H9 (cell line): ENCODE data around the gene KRTAP9-8. TPM values are rescaled to one million over a fixed set of nuclear protein-coding genes. Genes with fewer than 3 reads are reported as not detected.

Source experiments
- DNase-seq: peaks from one replicate; pipeline ENCODE4 v3.0.0-alpha.2; 2017
- H2AFZ ChIP-seq: one replicate; pipeline ENCODE4 v1.6.1; 2013; ENCODE audit warnings: mild to moderate bottlenecking, low read length, control low read depth, moderate library complexity
- H2AK5ac ChIP-seq: 2 replicates; pipeline ENCODE4 v1.6.1; 2013; ENCODE audit warnings: low read length, control low read depth, mixed read lengths; ENCODE audit not compliant: insufficient read length
- H2BK120ac ChIP-seq: one replicate; pipeline ENCODE4 v1.6.1; 2013; ENCODE audit warnings: low read depth, mild to moderate bottlenecking, low read length, control low read depth, inconsistent platforms; ENCODE audit not compliant: poor library complexity, severe bottlenecking
- H2BK12ac ChIP-seq: 2 replicates; pipeline ENCODE4 v1.6.1; 2013; ENCODE audit warnings: low read length, control low read depth, mixed read lengths, low read depth; ENCODE audit not compliant: insufficient read length
- H2BK15ac ChIP-seq: 2 replicates; pipeline ENCODE4 v1.6.1; 2013; ENCODE audit warnings: low read depth, low read length, control low read depth
- H2BK20ac ChIP-seq: one replicate; pipeline ENCODE4 v1.6.1; 2013; ENCODE audit warnings: low read depth, mild to moderate bottlenecking, low read length, control low read depth, inconsistent platforms; ENCODE audit not compliant: poor library complexity, severe bottlenecking
- H2BK5ac ChIP-seq: 2 replicates; pipeline ENCODE4 v1.6.1; 2013; ENCODE audit warnings: low read length, control low read depth, mixed read lengths; ENCODE audit not compliant: insufficient read length
- H3K14ac ChIP-seq: 2 replicates; pipeline ENCODE4 v1.6.1; 2013; ENCODE audit warnings: low read length, control low read depth; ENCODE audit not compliant: insufficient read depth
- H3K18ac ChIP-seq: 2 replicates; pipeline ENCODE4 v1.6.1; 2013; ENCODE audit warnings: low read depth, mild to moderate bottlenecking, mixed read lengths, low read length, control low read depth; ENCODE audit not compliant: insufficient read length
- H3K23ac ChIP-seq: 2 replicates; pipeline ENCODE4 v1.6.1; 2013; ENCODE audit warnings: low read length, control low read depth, mixed read lengths, low read depth; ENCODE audit not compliant: insufficient read length
- H3K23me2 ChIP-seq: 2 replicates; pipeline ENCODE4 v1.6.1; 2013; ENCODE audit warnings: low read depth, mild to moderate bottlenecking, mixed read lengths, low read length, control low read depth; ENCODE audit not compliant: insufficient read length, poor library complexity, severe bottlenecking
- H3K27ac ChIP-seq: 2 replicates; pipeline ENCODE4 v1.5.1; 2013; ENCODE audit warnings: low read length, control low read depth, mixed read lengths, low read depth; ENCODE audit not compliant: insufficient read length
- H3K27me3 ChIP-seq: 2 replicates; pipeline ENCODE4 v1.6.1; 2013; ENCODE audit warnings: low read length, control low read depth, inconsistent platforms; ENCODE audit not compliant: insufficient read depth
- H3K4ac ChIP-seq: 2 replicates; pipeline ENCODE4 v1.6.1; 2013; ENCODE audit warnings: low read depth, mild to moderate bottlenecking, control low read depth, inconsistent platforms, low read length, moderate library complexity
- H3K4me1 ChIP-seq: 2 replicates; pipeline ENCODE4 v1.6.1; 2013; ENCODE audit warnings: low read length, control low read depth, inconsistent platforms; ENCODE audit not compliant: insufficient read depth
- H3K4me2 ChIP-seq: 2 replicates; pipeline ENCODE4 v1.6.1; 2013; ENCODE audit warnings: low read length, control low read depth, mixed read lengths; ENCODE audit not compliant: insufficient read length, insufficient read depth
- H3K56ac ChIP-seq: 2 replicates; pipeline ENCODE4 v1.6.1; 2013; ENCODE audit warnings: low read depth, mild to moderate bottlenecking, mixed read lengths, low read length, control low read depth; ENCODE audit not compliant: insufficient read length
- H3K79me1 ChIP-seq: 2 replicates; pipeline ENCODE4 v1.6.1; 2013; ENCODE audit warnings: low read depth, mild to moderate bottlenecking, moderate library complexity, low read length, control low read depth, inconsistent platforms; ENCODE audit not compliant: insufficient read depth, poor library complexity, severe bottlenecking
- H3K79me2 ChIP-seq: 2 replicates; pipeline ENCODE4 v1.6.1; 2013; ENCODE audit warnings: low read length, control low read depth, inconsistent platforms; ENCODE audit not compliant: insufficient read depth
- H3K9ac ChIP-seq: 2 replicates; pipeline ENCODE4 v1.6.1; 2013; ENCODE audit warnings: low read length, control low read depth, mixed read lengths; ENCODE audit not compliant: insufficient read length; ENCODE audit errors: extremely low read depth
- H3K9me3 ChIP-seq: one replicate; pipeline ENCODE4 v1.6.1; 2013; ENCODE audit warnings: low read depth, low read length, inconsistent platforms; ENCODE audit not compliant: control insufficient read depth
- H3T11ph ChIP-seq: one replicate; pipeline ENCODE4 v1.6.1; 2013; ENCODE audit warnings: mild to moderate bottlenecking, low read length, control low read depth, inconsistent platforms
- H4K20me1 ChIP-seq: one replicate; pipeline ENCODE4 v1.6.1; 2013; ENCODE audit not compliant: control insufficient read depth, insufficient read length, insufficient read depth
- H4K5ac ChIP-seq: 2 replicates; pipeline ENCODE4 v1.6.1; 2013; ENCODE audit warnings: low read depth, mild to moderate bottlenecking, mixed read lengths, low read length, control low read depth; ENCODE audit not compliant: insufficient read length
- H4K8ac ChIP-seq: replicated peaks from 2 replicates; pipeline ENCODE4 v1.6.1; 2013; ENCODE audit warnings: low read length, control low read depth, mixed read lengths, low read depth; ENCODE audit not compliant: insufficient read length
- H4K91ac ChIP-seq: 2 replicates; pipeline ENCODE4 v1.6.1; 2013; ENCODE audit warnings: low read depth, mild to moderate bottlenecking, moderate library complexity, mixed read lengths, low read length, control low read depth; ENCODE audit not compliant: insufficient read length
- H3K27ac Mint-ChIP-seq, 3 experiments: 2 replicates in 2 of 3; 3 replicates in 1 of 3; pipeline ENCODE4 v1.8.0; 2020 to 2021; ENCODE audit warnings: mixed read lengths in 3 of 3, mild to moderate bottlenecking in 1 of 3, moderate library complexity in 1 of 3
- H3K27me3 Mint-ChIP-seq: 2 replicates; pipeline ENCODE4 v1.8.0; 2021; ENCODE audit warnings: low read depth, mild to moderate bottlenecking, moderate library complexity, mixed read lengths
- H3K36me3 Mint-ChIP-seq, 3 experiments: 2 replicates in 2 of 3; 3 replicates in 1 of 3; pipeline ENCODE4 v1.8.0; 2020 to 2021; ENCODE audit warnings: low read depth in 3 of 3, mixed read lengths in 3 of 3; ENCODE audit not compliant: insufficient read depth in 1 of 3
- H3K4me1 Mint-ChIP-seq, 2 experiments: 2 replicates each; pipeline ENCODE4 v1.8.0; 2020; ENCODE audit warnings: mixed read lengths in 2 of 2
- H3K4me3 Mint-ChIP-seq, 2 experiments: 2 replicates in 1 of 2; 3 replicates in 1 of 2; pipeline ENCODE4 v1.8.0; 2020 to 2021; ENCODE audit warnings: mild to moderate bottlenecking in 2 of 2, mixed read lengths in 2 of 2, moderate library complexity in 1 of 2
- H3K9me3 Mint-ChIP-seq, 2 experiments: 2 replicates in 1 of 2; 3 replicates in 1 of 2; pipeline ENCODE4 v1.8.0; 2020; ENCODE audit warnings: mild to moderate bottlenecking in 2 of 2, mixed read lengths in 2 of 2, moderate library complexity in 1 of 2
- WGBS: extraction: QIAGEN DNeasy Blood & Tissue Kit; methylation state at CpG from one replicate; pipeline ENCODE4 v1.1.7; 2013; ENCODE audit warnings: missing lambda C conversion rate, low lambda C conversion rate, mixed read lengths; ENCODE audit not compliant: insufficient read length; ENCODE audit errors: extremely low coverage; 5-methylcytosine and 5-hydroxymethylcytosine counted together
- total RNA-seq: library from RNA; stranded (reverse); gene quantifications from 2 replicates; pipeline ENCODE4 v1.2.1, GENCODE V29; 2021
- TF ChIP-seq, protein P1 (sequence below): fragments of 200-600 bp; sonication (generic); conservative IDR thresholded peaks from 3 replicates; pipeline ENCODE4 v1.8.0; 2021; ENCODE audit warnings: antibody characterized with exemption, mild to moderate bottlenecking

The KRTAP9-8 gene
- total RNA-seq, 1 experiment from 2014 or later = not detected

DNA sequence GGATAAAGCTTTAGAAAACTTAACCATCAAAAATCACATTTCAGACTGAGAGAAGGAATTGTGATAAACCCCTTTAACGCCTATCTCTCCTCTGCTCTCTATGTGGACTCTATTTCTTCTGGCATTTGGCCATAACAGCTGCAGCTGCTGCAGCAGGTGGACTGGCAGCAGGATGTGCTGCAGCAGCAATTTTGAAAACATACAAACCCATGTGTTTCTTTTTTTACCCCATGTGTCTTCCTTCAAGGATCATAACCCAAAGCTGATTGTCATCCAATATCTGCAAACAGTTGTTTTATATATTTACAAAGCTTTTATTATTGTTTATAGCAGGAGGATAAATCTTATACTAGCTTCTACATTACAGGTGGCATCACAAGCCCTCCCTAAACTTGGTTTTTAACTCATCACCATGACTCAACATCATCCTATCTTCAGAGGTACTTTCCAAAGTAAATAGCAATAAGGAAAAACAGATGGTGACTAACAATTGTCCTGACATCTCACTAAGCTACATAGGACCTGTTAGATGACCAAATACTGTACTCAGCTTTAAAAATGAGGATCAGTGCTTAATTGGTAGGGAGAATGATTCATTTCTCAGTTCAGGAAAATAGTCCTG lies 25.8 kb upstream of the KRTAP9-8 start:
- peaks cover 0 to 13% (median 0%) of the 10 kb centered on the region in 3 experiments; a peak in 4 of 7 replicates for H3K36me3 Mint-ChIP-seq
- no peak overlapping the region for H3K18ac ChIP-seq
- H3K23me2 ChIP-seq = no peaks in the 10 kb centered on the region
- no peak overlapping the region for H2AK5ac ChIP-seq
- no peak overlapping the region for H3K4ac ChIP-seq
- no peak overlapping the region for H4K8ac ChIP-seq
- H3K27me3 ChIP-seq = no peaks in the 10 kb centered on the region
- no peak overlapping the region for H2BK15ac ChIP-seq
- no peak overlapping the region for H3K9ac ChIP-seq
- H2BK5ac ChIP-seq = no peak overlapping the region
- H3K79me2 ChIP-seq = no peaks in the 10 kb centered on the region
- no peak overlapping the region for H3K4me2 ChIP-seq
- no peak overlapping the region for H3K23ac ChIP-seq
- H3K27ac Mint-ChIP-seq = no peak overlapping the region
- H3K4me3 Mint-ChIP-seq = no peak overlapping the region
- H3T11ph ChIP-seq = no peak overlapping the region
- WGBS = no CpG with 5 or more reads among the region's 1 CpG
- no peak overlapping the region for H3K56ac ChIP-seq
- H3K27me3 Mint-ChIP-seq = peaks cover under 1% of the 10 kb centered on the region; the same call in 1 of the 2 replicates
- TF ChIP-seq, protein P1, sequence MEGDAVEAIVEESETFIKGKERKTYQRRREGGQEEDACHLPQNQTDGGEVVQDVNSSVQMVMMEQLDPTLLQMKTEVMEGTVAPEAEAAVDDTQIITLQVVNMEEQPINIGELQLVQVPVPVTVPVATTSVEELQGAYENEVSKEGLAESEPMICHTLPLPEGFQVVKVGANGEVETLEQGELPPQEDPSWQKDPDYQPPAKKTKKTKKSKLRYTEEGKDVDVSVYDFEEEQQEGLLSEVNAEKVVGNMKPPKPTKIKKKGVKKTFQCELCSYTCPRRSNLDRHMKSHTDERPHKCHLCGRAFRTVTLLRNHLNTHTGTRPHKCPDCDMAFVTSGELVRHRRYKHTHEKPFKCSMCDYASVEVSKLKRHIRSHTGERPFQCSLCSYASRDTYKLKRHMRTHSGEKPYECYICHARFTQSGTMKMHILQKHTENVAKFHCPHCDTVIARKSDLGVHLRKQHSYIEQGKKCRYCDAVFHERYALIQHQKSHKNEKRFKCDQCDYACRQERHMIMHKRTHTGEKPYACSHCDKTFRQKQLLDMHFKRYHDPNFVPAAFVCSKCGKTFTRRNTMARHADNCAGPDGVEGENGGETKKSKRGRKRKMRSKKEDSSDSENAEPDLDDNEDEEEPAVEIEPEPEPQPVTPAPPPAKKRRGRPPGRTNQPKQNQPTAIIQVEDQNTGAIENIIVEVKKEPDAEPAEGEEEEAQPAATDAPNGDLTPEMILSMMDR = no peak
- no peak overlapping the region for H2AFZ ChIP-seq
- H3K27ac ChIP-seq = no peak overlapping the region
- H4K91ac ChIP-seq = no peak overlapping the region
- no peaks in the 10 kb centered on the region for H3K79me1 ChIP-seq
- H4K5ac ChIP-seq = no peak overlapping the region
- no peaks in the 10 kb centered on the region for H4K20me1 ChIP-seq
- no peaks in the 10 kb centered on the region for H3K9me3 ChIP-seq
- no peak overlapping the region for H2BK20ac ChIP-seq
- H3K4me1 Mint-ChIP-seq = peaks cover 0 to 2% of the 10 kb centered on the region in 2 experiments; a peak in 1 of 4 replicates
- peaks cover 12 to 14% of the 10 kb centered on the region in 2 experiments for H3K9me3 Mint-ChIP-seq
- H2BK120ac ChIP-seq = no peak overlapping the region
- no peak for DNase-seq
- no peak overlapping the region for H2BK12ac ChIP-seq
- H3K4me1 ChIP-seq = no peaks in the 10 kb centered on the region
- H3K14ac ChIP-seq = no peak overlapping the region
